Activated T-helper 9 cell treated with anti-CD3 and anti-CD28 coated beads, Interleukin-2, amount 50 U/mL, for 16 hours (primary cell): ENCODE results near the gene ZNRF3.
"Not testable (repeated sequence)": the region's sequence is repeated elsewhere in the genome, so short reads cannot be mapped to it uniquely, and the experiment has no call there.

ENCODE experiments used
- DNase-seq: peaks from one replicate; pipeline ENCODE4 v3.0.0-alpha.2; 2020; ENCODE audit warnings: low read depth

ZNRF3 gene

DNA sequence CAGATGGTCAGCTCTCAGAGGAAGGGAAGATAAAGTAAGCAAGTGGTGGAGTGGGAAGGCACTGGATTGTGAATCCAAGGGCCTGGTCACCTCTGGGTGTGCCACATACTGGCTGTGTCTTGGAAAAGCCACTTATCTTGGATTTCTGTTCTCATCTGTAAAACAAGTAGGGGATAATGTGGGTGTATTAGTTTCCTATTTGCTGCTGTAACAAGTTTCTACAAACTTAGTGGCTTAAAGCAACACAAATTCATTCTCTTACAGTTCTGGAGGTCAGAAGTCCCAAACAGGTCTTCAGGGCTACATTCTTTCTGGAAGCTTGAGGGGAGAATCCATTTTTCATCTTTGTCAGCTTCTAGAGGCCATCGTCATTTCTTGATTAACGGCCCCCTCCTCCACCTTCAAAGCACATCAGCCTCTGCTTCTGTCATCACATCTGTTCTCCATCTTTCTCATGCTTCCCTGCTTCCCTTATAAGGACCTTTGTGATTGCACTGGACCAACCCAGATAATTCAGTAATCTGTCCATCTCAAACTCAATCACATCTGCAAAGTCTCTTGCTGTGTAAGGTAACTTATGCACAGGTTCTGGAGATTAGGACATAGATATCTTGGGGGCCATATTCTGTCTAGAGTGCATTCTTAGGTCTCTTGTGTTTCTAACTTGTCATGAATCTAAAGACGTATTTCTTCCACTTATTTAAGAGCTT is 102.4 kb downstream of the ZNRF3 start:
- DNase-seq: no peak

DNA sequence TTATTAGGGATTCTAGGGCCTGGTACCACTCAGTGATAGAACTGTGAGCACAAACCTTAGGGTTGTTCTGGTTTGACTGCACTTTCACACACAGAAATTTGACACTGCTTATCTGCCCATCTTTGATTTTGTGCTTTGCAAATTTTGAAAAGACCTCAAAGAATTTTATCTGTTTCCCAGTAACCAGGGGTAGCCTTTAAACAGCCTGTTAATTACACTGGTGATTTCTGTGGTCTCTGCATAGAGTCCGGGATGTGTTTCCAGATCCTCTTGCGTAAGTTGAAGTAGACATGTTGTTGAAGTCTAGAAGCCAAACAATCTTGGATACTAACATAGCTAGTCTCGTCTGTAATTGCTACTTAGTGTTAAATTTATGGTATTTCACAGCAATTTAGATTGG is 103.0 kb downstream of the ZNRF3 start:
- no peak for DNase-seq

GRCh38 chr22:28988457-28988856 is 105.1 kb downstream of the ZNRF3 start:
- DNase-seq: no peak

- DNase-seq: no peak
Measured at GRCh38 chr22:28989035-28989464, 105.7 kb downstream of the ZNRF3 start.

GRCh38 chr22:28989484-28989883 is 106.1 kb downstream of the ZNRF3 start:
- no peak for DNase-seq

DNA sequence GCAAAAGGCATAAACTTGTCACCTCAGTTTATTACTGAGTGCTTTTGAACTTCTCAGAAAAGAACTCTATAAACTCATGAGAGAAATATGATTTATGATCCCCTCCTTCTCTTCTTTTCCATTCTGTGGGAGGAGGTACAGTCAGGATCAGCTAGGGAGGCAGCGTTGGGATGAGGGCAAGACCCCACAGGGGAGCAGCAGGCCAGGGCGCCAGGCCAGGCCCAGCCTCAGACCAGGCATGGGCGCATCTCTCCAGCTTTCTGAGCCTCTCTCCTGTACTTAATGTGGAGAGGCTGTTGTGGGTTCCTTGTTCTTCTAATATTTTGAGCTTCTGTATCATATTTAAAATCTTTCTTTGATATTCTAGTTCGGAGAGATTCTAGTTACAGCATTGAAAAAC is 106.5 kb downstream of the ZNRF3 start:
- DNase-seq: no peak

- DNase-seq: no peak
Measured at GRCh38 chr22:28992565-28993356, 109.4 kb downstream of the ZNRF3 start.

DNA sequence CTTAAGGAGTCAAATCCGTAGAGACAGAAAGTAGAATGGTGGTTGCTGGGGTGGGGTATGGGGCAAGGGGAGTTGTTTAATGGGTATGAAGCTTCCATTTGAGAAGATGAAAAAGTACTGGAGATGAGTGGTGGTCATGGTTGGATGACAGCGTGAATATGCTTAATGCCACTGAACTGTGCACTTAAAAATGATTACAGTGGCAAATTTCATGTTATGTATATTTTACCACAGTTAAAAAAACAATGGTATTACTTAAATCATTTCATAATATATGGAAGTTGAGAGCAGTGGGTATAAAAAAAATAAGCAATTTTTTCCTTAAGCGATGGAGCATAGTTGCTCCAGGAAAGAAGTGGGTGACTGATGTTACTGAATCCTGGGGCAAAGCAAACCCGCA is 111.2 kb downstream of the ZNRF3 start:
- no peak for DNase-seq

DNA sequence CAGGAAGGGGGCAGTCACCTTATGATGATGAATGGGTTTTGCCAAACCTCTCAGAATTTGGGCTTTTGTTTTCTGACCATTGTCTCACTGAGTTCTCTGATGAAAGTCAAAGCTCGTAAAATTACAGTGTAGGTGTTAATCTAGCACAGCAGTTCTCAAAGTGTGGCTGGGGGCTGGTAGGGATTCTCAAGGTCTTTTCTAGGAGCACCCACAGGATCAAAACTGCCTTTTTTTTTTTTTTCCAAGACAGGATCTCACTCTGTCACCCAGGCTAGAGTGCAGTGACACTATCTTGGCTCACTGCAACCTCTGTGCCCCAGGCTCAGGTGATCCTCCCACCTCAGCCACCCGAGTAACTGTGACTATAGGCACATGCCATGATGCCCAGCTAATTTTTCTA is 112.2 kb downstream of the ZNRF3 start:
- DNase-seq: no peak

DNA sequence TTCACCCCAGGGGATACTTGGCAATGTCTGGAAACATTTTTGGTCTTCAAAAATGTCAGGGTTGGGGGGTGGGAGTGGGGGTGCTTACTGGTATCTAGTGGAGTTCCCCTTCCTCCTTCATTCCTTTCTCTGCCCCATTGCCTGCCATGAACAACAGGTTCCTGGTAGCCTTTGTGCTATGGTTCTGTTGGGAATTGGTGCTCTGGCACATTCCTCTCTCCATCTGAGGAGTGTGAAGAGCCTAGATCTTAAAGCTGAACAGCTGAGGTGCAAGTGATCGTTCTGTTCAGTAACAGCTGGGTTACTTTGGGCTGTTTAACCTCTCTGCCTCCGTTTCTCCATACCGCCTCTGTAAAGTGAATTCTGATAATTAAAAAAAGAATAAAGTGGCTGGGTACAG is 114.0 kb downstream of the ZNRF3 start:
- no peak for DNase-seq

GRCh38 chr22:28998681-28999080 is 115.3 kb downstream of the ZNRF3 start:
- DNase-seq: no peak

GRCh38 chr22:28999510-28999909 is 116.1 kb downstream of the ZNRF3 start:
- no peak for DNase-seq

- DNase-seq: no peak
Measured at GRCh38 chr22:28999919-29000556, 116.7 kb downstream of the ZNRF3 start.

GRCh38 chr22:29000641-29001040 is 117.3 kb downstream of the ZNRF3 start:
- no peak for DNase-seq

GRCh38 chr22:29002603-29003002 is 119.2 kb downstream of the ZNRF3 start:
- no peak for DNase-seq

- no peak for DNase-seq
Measured at GRCh38 chr22:29003552-29003951, 120.2 kb downstream of the ZNRF3 start.

DNA sequence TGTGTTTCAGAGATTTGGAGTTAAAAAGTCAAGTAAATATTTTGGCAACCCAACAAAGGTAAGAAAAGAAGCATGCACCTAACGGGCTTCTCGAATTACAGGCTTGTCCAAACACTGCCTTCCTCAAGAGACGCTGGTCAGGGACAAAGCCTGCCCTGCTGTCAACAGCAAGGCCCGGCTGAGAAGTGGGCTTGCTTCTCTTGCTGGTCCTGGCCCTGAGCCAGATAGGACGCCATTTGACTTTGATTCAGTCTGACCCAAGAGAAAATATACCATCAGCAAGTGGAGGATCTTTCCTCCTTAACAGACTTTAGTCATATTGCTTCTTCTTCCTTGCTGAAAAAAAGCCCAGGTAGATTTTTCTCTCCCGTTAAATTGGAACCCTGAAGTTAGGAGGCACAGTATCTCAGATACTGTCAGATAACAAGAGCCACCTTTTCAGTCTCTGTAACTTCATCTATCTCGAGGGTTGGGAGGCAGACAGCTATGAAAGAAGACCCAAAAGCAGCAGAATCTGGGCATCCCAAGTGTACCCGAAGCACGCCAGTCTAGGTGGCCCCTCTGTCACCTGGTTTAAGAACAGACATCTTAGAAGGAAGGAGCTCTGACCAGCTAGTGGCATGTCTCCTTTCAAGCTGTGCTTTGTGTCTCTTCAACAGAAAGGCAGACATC is 120.7 kb downstream of the ZNRF3 start:
- no peak for DNase-seq

- DNase-seq: no peak
Measured at GRCh38 chr22:29004647-29005371, 121.4 kb downstream of the ZNRF3 start.

GRCh38 chr22:29005754-29006153 is 122.4 kb downstream of the ZNRF3 start:
- not testable (repeated sequence) for DNase-seq

GRCh38 chr22:29006346-29006745 is 123.0 kb downstream of the ZNRF3 start:
- DNase-seq: no peak

GRCh38 chr22:29009148-29009547 is 125.8 kb downstream of the ZNRF3 start:
- DNase-seq: no peak
